SK-N-MC (cell line): Measurements from ENCODE around the gene MEX3B.

ENCODE experiments used
- EZH2 ChIP-seq: fragments of 200-600 bp; sonication (generic); IDR thresholded peaks from one replicate; pipeline ENCODE4 v1.6.1; 2017; ENCODE audit warnings: antibody characterized with exemption
- FOXP2 ChIP-seq: optimal IDR thresholded peaks from 2 replicates; pipeline ENCODE3; 2011; ENCODE audit warnings: mild to moderate bottlenecking, moderate library complexity; ENCODE audit not compliant: insufficient read depth; ENCODE audit errors: extremely low read length, control extremely low read depth
- POLR2AphosphoS5 ChIP-seq: IDR thresholded peaks from 2 replicates; pipeline ENCODE4 v1.6.1; 2012; ENCODE audit warnings: mild to moderate bottlenecking, low read depth, low read length, borderline replicate concordance

GRCh38 chr15:81992523-81992922 lies 53.3 kb downstream of the MEX3B start:
- TF ChIP-seq EZH2, result no peak
- no peak for TF ChIP-seq POLR2AphosphoS5
- TF ChIP-seq FOXP2, result no peak
